HAP-1 (cell line): Measurements from ENCODE around the gene NAGK.
A peak's percentile ranks its signal among the peaks of the same experiment; 100 is the strongest.
"Not testable (repeated sequence)": the region's sequence is repeated elsewhere in the genome, so short reads cannot be mapped to it uniquely, and the experiment has no call there.

Source experiments
- DNase-seq, 2 experiments: peaks; one replicate each; pipeline ENCODE4 v3.0.0-alpha.2; 2016 to 2020; ENCODE audit warnings: low spot score in 2 of 2
- H3K27me3 ChIP-seq: fragments of 250-450 bp; sonication (Bioruptor Pico); 2 replicates; pipeline ENCODE4 v1.5.1; 2020; ENCODE audit warnings: low read depth, mild to moderate bottlenecking, moderate library complexity
- H3K36me3 ChIP-seq: fragments of 250-450 bp; sonication (Bioruptor Pico); replicated peaks from 2 replicates; pipeline ENCODE4 v1.5.1; 2020; ENCODE audit warnings: mild to moderate bottlenecking
- H3K4me1 ChIP-seq: fragments of 250-450 bp; sonication (Bioruptor Pico); 2 replicates; pipeline ENCODE4 v1.5.1; 2020; ENCODE audit warnings: mild to moderate bottlenecking
- H3K4me3 ChIP-seq: fragments of 250-450 bp; sonication (Bioruptor Pico); 2 replicates; pipeline ENCODE4 v1.5.1; 2020; ENCODE audit warnings: mild to moderate bottlenecking, moderate library complexity
- H3K9me3 ChIP-seq: fragments of 250-450 bp; sonication (Bioruptor Pico); 2 replicates; pipeline ENCODE4 v1.5.1; 2020; ENCODE audit warnings: mild to moderate bottlenecking, moderate library complexity
- in situ Hi-C: fragments of 300-500 bp; cut with MboI; formaldehyde crosslinking; loops from 3 replicates; pipeline ENCODE4 v1.14.3; 2020; ENCODE audit warnings: low sequenced_read_pairs, inconsistent platforms, mixed read lengths

The NAGK gene

DNA sequence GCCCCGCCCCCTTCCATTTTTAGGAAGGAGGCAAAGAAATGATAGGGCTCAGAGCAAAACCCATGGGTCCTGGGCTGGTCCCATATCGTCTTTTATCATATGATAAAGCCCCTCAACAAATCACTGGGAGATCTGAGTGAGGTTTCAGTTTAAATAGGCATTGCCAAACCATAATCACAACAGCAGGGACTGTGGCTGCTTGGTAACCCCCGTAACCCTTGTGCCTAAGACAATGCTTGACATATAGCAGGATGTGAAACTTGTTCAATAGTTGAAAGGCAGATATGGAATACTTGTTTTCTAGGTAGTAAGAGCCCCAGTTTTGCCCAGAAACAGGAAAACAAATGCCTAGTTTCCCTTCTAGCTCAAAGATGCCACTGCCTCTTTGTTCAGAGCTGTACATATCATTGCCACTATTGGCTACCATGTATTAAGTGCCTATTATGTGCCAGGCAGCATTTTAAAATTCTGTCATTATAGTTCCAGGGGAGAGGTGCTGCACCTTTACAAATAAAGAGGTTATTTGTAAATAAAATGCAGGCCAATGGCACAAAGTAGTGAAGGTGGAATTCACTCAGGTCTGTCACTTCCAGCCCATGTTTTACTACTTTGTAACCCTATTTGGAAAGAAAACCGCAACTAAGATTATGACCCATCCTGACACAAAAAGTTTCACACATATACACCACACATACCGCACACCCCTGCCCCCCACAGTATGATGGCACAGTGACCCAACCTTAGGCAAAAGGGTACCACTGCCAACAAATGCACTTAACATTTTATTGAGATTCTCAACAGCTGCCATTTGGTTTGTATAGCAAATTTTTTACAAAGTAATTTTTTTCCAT lies 14.2 kb downstream of the NAGK start:
- H3K36me3 ChIP-seq, result no peaks in the 10 kb centered on the region; the same call in 1 of the 2 replicates
- H3K4me1 ChIP-seq, result peaks cover 9% of the 10 kb centered on the region
- DNase-seq, result no peak
- H3K27me3 ChIP-seq, result no peaks in the 10 kb centered on the region
- H3K9me3 ChIP-seq, result no peaks in the 10 kb centered on the region
- in situ Hi-C loops, result no loop called here
- H3K4me3 ChIP-seq, result no peak overlapping the region

DNA sequence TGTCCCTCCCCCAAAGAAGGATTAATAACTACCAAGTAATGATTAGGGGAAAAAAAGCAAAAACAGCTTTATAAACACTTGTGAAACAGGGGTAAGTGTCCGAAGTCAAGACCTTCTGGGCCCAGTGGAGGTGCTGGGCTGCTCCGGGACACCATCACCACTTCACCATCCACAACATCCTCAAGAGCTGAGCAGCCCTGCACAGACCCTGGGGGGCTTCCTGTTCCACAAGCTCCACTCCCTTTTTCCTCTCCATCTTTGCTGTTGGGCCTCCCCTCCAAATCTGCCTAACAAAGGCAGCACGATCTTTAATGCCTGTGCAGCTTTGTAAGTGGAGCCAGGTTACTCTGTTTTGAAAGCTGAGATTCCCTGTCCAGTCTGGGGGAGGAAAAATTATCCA lies 14.8 kb downstream of the NAGK start:
- H3K4me3 ChIP-seq, H3K27me3 ChIP-seq, H3K9me3 ChIP-seq, in situ Hi-C loops, H3K4me1 ChIP-seq, H3K36me3 ChIP-seq, DNase-seq: not testable (repeated sequence)

GRCh38 chr2:71083752-71084312 lies 15.4 kb downstream of the NAGK start:
- DNase-seq, H3K27me3 ChIP-seq, H3K4me1 ChIP-seq, in situ Hi-C loops, H3K36me3 ChIP-seq, H3K4me3 ChIP-seq, H3K9me3 ChIP-seq: not testable (repeated sequence)

GRCh38 chr2:71085325-71086003 lies 17.0 kb downstream of the NAGK start:
- DNase-seq, H3K27me3 ChIP-seq, H3K36me3 ChIP-seq, H3K9me3 ChIP-seq, in situ Hi-C loops, H3K4me3 ChIP-seq, H3K4me1 ChIP-seq: not testable (repeated sequence)

DNA sequence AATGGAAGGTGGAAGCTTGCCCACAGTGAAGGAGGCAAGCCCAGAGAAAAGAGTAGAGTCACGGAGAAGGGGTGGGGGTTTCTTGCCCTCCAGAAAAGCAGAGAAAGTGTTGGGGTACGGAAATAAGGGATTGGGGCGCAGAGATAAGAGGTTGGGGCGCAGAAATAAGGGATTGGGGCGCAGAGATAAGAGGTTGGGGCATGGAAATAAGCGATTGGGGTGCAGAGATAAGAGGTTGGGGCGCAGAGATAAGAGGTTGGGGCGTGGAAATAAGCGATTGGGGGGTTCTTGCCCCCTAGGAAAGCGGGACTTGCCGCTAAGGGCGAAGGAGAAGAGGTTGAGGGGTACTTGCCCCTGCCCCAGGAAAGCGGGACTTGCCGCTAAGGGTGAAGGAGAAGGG lies 21.0 kb downstream of the NAGK start:
- H3K27me3 ChIP-seq, DNase-seq, H3K9me3 ChIP-seq, in situ Hi-C loops, H3K4me3 ChIP-seq, H3K36me3 ChIP-seq, H3K4me1 ChIP-seq: not testable (repeated sequence)

GRCh38 chr2:71091808-71092207 lies 23.4 kb downstream of the NAGK start:
- in situ Hi-C loops, H3K4me3 ChIP-seq, H3K27me3 ChIP-seq, DNase-seq, H3K4me1 ChIP-seq, H3K36me3 ChIP-seq, H3K9me3 ChIP-seq: not testable (repeated sequence)

GRCh38 chr2:71092491-71093260 lies 24.2 kb downstream of the NAGK start:
- in situ Hi-C loops, result not testable (repeated sequence)

GRCh38 chr2:71100195-71100964 lies 31.9 kb downstream of the NAGK start:
- Histone ChIP-seq H3K36me3 (no peaks in the 10 kb centered on the region), H3K4me1 (no peaks in the 10 kb centered on the region), H3K27me3 (no peaks in the 10 kb centered on the region), H3K9me3 (no peaks in the 10 kb centered on the region), H3K4me3 (no peak overlapping the region)
- peak; percentile 52 to 81 for DNase-seq
- in situ Hi-C loops, result no loop called here

More at GRCh38 chr2:71092491-71093260, 24.2 kb downstream of the NAGK start:
- not testable (repeated sequence) for H3K9me3 ChIP-seq, H3K4me3 ChIP-seq, H3K27me3 ChIP-seq, H3K4me1 ChIP-seq, DNase-seq, H3K36me3 ChIP-seq

DNA sequence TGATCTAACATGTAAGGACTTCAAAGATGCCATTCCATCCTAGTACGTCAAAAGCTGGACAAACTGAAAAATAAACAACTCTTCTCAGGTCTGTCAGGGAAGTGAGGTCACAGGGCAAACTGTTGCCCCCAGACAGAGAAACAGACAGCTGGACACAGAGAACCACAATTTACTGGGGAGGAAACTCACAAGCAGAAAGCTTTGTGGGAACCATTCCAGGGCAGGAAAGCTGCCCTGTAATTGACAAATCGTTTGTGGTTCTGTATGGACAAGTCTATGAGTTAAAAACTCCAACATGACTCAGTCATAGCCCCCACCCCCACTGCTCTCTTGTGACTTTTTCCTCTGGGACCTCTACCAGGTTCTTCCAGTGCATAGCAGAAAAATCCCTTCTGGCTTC lies 33.2 kb downstream of the NAGK start:
- in situ Hi-C loops, result no loop called here

DNA sequence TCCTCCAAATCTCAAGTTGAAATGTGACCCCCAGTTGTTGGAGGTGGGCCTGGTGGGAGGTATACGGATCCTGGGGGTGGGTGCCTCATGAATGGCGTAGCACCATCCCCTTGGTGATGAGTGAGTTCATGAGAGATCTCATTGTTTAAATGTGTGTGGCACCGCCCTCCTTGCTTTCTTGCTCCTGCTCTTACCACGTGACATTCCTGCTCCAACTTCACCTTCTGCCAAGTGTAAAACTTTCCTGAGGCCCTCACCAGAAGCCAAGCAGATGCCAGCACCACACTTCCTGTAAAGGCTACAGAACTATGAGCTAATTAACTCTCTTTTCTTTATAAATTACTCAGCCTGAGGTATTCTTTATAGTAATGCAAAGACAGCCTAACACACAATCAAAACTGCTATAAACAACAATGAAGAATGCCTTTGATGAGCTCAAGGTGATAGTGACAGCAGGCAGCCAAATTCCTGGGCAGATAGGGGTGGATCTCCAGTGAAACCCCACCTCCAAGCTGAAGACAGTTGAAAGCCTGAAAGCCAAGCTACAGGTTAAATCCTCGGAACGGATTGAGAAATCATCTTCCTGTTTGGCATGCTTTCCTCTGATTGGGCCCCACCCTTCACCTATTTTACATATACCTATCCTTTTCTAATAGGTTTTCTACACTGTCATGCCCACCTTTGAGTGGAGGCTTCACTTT lies 34.7 kb downstream of the NAGK start:
- no peak for DNase-seq
- Histone ChIP-seq H3K27me3 (no peaks in the 10 kb centered on the region), H3K4me1 (no peaks in the 10 kb centered on the region), H3K9me3 (no peaks in the 10 kb centered on the region), H3K4me3 (no peak overlapping the region), H3K36me3 (no peaks in the 10 kb centered on the region; the same call in 1 of the 2 replicates)
- in situ Hi-C loops, result no loop called here

More for the DNA sequence above, 33.2 kb downstream of the NAGK start:
- no peaks in the 10 kb centered on the region for H3K9me3 ChIP-seq
- H3K36me3 ChIP-seq, result no peaks in the 10 kb centered on the region
- H3K4me3 ChIP-seq, result no peak overlapping the region
- DNase-seq, result no peak
- no peaks in the 10 kb centered on the region for H3K4me1 ChIP-seq
- H3K27me3 ChIP-seq, result no peaks in the 10 kb centered on the region

GRCh38 chr2:71103809-71104208 lies 35.4 kb downstream of the NAGK start:
- Histone ChIP-seq H3K9me3 (no peaks in the 10 kb centered on the region), H3K27me3 (no peaks in the 10 kb centered on the region), H3K4me1 (no peaks in the 10 kb centered on the region), H3K4me3 (no peak overlapping the region), H3K36me3 (no peaks in the 10 kb centered on the region; the same call in 1 of the 2 replicates)
- DNase-seq, result no peak
- in situ Hi-C loops, result no loop called here

- H3K4me1 ChIP-seq, H3K36me3 ChIP-seq, H3K9me3 ChIP-seq, DNase-seq, in situ Hi-C loops, H3K4me3 ChIP-seq, H3K27me3 ChIP-seq: not testable (repeated sequence)
Measured at GRCh38 chr2:71106463-71106862, 38.0 kb downstream of the NAGK start.
